Measurements from ENCODE around the gene OTOGL.

OTOGL gene

GRCh38 chr12:80273144-80273543 lies 173.8 kb downstream of the OTOGL start:
- Histone ChIP-seq H3K9me3 (ENCODE audit: severe bottlenecking) (no peaks in the 10 kb centered on the region), H3K4me1 (ENCODE audit: insufficient read depth, poor library complexity, severe bottlenecking) (peaks cover 16% of the 10 kb centered on the region), H3K27me3 (ENCODE audit: insufficient read depth, poor library complexity, severe bottlenecking) (no peaks in the 10 kb centered on the region), H3K36me3 (ENCODE audit: low read depth) (no peaks in the 10 kb centered on the region), H3K27ac (ENCODE audit: poor library complexity, severe bottlenecking) (no peak overlapping the region), H3K4me3 (ENCODE audit: severe bottlenecking) (no peak overlapping the region)
- ATAC-seq (ENCODE audit: low read depth): no peak
- no peak for DNase-seq (ENCODE audit: low spot score)
- TF ChIP-seq CTCF (IDR thresholded peaks at IDR 0.05; ENCODE audit: poor library complexity, severe bottlenecking): no peak

GRCh38 chr12:80277732-80278131 lies 178.4 kb downstream of the OTOGL start:
- H3K27ac ChIP-seq (ENCODE audit: poor library complexity, severe bottlenecking): no peak overlapping the region
- no peak overlapping the region for H3K4me3 ChIP-seq (ENCODE audit: severe bottlenecking)
- H3K36me3 ChIP-seq (ENCODE audit: low read depth): no peaks in the 10 kb centered on the region
- H3K9me3 ChIP-seq (ENCODE audit: severe bottlenecking): no peaks in the 10 kb centered on the region
- H3K4me1 ChIP-seq (ENCODE audit: insufficient read depth, poor library complexity, severe bottlenecking): peaks cover 9% of the 10 kb centered on the region
- no peak for TF ChIP-seq CTCF (IDR thresholded peaks at IDR 0.05; ENCODE audit: poor library complexity, severe bottlenecking)
- no peak for DNase-seq (ENCODE audit: low spot score)
- no peaks in the 10 kb centered on the region for H3K27me3 ChIP-seq (ENCODE audit: insufficient read depth, poor library complexity, severe bottlenecking)
- no peak; the same call in 2 of the 3 replicates for ATAC-seq (ENCODE audit: low read depth)

- ATAC-seq (ENCODE audit: low read depth) (no peak), DNase-seq (ENCODE audit: low spot score) (no peak)
- Histone ChIP-seq H3K9me3 (ENCODE audit: severe bottlenecking) (no peaks in the 10 kb centered on the region), H3K4me3 (ENCODE audit: severe bottlenecking) (no peak overlapping the region), H3K4me1 (ENCODE audit: insufficient read depth, poor library complexity, severe bottlenecking) (peaks cover 11% of the 10 kb centered on the region), H3K27me3 (ENCODE audit: insufficient read depth, poor library complexity, severe bottlenecking) (no peaks in the 10 kb centered on the region), H3K27ac (ENCODE audit: poor library complexity, severe bottlenecking) (no peak overlapping the region), H3K36me3 (ENCODE audit: low read depth) (no peaks in the 10 kb centered on the region)
- no peak for TF ChIP-seq CTCF (IDR thresholded peaks at IDR 0.05; ENCODE audit: poor library complexity, severe bottlenecking)
Observed at GRCh38 chr12:80282226-80282625, 182.9 kb downstream of the OTOGL start.

GRCh38 chr12:80282761-80283160 lies 183.4 kb downstream of the OTOGL start:
- Histone ChIP-seq H3K4me1 (ENCODE audit: insufficient read depth, poor library complexity, severe bottlenecking) (peaks cover 11% of the 10 kb centered on the region), H3K4me3 (ENCODE audit: severe bottlenecking) (no peak overlapping the region), H3K9me3 (ENCODE audit: severe bottlenecking) (no peaks in the 10 kb centered on the region), H3K27me3 (ENCODE audit: insufficient read depth, poor library complexity, severe bottlenecking) (no peaks in the 10 kb centered on the region), H3K36me3 (ENCODE audit: low read depth) (no peaks in the 10 kb centered on the region), H3K27ac (ENCODE audit: poor library complexity, severe bottlenecking) (no peak overlapping the region)
- TF ChIP-seq CTCF (IDR thresholded peaks at IDR 0.05; ENCODE audit: poor library complexity, severe bottlenecking): no peak
- ATAC-seq (ENCODE audit: low read depth) (no peak), DNase-seq (ENCODE audit: low spot score) (no peak)

GRCh38 chr12:80291108-80291754 lies 191.9 kb downstream of the OTOGL start:
- Histone ChIP-seq H3K9me3 (ENCODE audit: severe bottlenecking) (no peaks in the 10 kb centered on the region), H3K27ac (ENCODE audit: poor library complexity, severe bottlenecking) (no peak overlapping the region), H3K36me3 (ENCODE audit: low read depth) (no peaks in the 10 kb centered on the region), H3K27me3 (ENCODE audit: insufficient read depth, poor library complexity, severe bottlenecking) (no peaks in the 10 kb centered on the region), H3K4me1 (ENCODE audit: insufficient read depth, poor library complexity, severe bottlenecking) (no peaks in the 10 kb centered on the region), H3K4me3 (ENCODE audit: severe bottlenecking) (no peak overlapping the region)
- TF ChIP-seq CTCF (IDR thresholded peaks at IDR 0.05; ENCODE audit: poor library complexity, severe bottlenecking): no peak
- DNase-seq (ENCODE audit: low spot score) (no peak), ATAC-seq (ENCODE audit: low read depth) (no peak)

All from RWPE2 (cell line).